GM06990 (cell line): ENCODE measurements around the gene SPOP.
A peak's percentile ranks its signal among the peaks of the same experiment; 100 is the strongest.

Experiments
- DNase-seq: peaks from one replicate; pipeline ENCODE4 v3.0.0-alpha.2; 2011; ENCODE audit not compliant: insufficient read length; ENCODE audit errors: extremely low read depth
- H3K27me3 ChIP-seq: replicated peaks from 2 replicates; pipeline ENCODE4 v1.6.0; 2011; ENCODE audit warnings: low read length; ENCODE audit not compliant: control insufficient read depth, insufficient read depth
- H3K36me3 ChIP-seq: 2 replicates; pipeline ENCODE4 v1.5.1; 2011; ENCODE audit warnings: low read length; ENCODE audit not compliant: control insufficient read depth, insufficient read depth
- H3K4me3 ChIP-seq: replicated peaks from 2 replicates; pipeline ENCODE4 v1.5.1; 2011; ENCODE audit warnings: low read depth, mild to moderate bottlenecking, control low read depth, low read length
- CTCF ChIP-seq: IDR thresholded peaks from 2 replicates; pipeline ENCODE4 v1.5.1; 2011; ENCODE audit warnings: low read length, control low read depth, mild to moderate bottlenecking, inconsistent platforms; ENCODE audit not compliant: insufficient read depth, poor library complexity, severe bottlenecking

Gene SPOP

GRCh38 chr17:49717371-49717861 is 39.5 kb upstream of the SPOP start:
- Histone ChIP-seq H3K36me3 (peaks cover 34% of the 10 kb centered on the region), H3K4me3 (no peak overlapping the region), H3K27me3 (no peaks in the 10 kb centered on the region)
- DNase-seq, result no peak
- no peak for TF ChIP-seq CTCF

DNA sequence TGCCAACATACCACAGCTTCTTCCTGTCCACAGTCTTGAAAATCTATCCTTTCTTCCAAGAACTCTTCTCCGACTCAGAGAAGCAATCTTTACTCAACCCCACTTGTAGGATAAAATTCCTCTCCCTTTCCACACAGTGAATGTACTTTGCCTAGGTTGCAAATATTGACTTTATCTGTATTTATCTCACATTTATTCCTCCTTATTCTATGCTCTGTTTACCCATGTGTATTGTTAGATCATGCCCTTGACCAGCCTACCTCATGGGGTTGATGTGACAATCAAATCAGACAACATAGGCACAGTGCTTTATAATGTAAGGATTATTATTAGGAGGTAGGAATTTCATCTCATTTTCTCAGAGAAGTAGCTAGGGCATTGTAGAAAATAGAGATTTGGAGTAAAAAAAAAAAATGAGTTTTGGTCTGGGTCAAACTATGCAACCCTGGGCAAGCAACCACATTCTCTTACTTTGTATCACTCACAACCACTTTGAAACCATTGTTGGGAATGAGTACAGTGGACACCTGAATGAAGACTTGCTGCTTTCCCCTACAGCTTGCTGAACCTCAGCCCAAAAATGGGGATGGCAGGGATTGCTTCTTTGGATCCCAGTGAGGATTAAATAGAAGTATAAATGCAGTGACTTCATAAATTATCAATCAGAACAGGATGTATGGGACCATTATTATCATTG is 38.9 kb upstream of the SPOP start:
- Histone ChIP-seq H3K4me3 (no peak overlapping the region), H3K36me3 (peaks cover 29% of the 10 kb centered on the region), H3K27me3 (no peaks in the 10 kb centered on the region)
- no peak for TF ChIP-seq CTCF
- no peak for DNase-seq

GRCh38 chr17:49715717-49716279 is 37.9 kb upstream of the SPOP start:
- peaks cover 32% of the 10 kb centered on the region for H3K36me3 ChIP-seq
- DNase-seq, result no peak
- no peak overlapping the region for H3K4me3 ChIP-seq
- H3K27me3 ChIP-seq, result no peaks in the 10 kb centered on the region
- no peak for TF ChIP-seq CTCF

GRCh38 chr17:49715216-49715615 is 37.3 kb upstream of the SPOP start:
- DNase-seq, result no peak
- no peak for TF ChIP-seq CTCF
- Histone ChIP-seq H3K4me3 (no peak overlapping the region), H3K36me3 (peaks cover 30% of the 10 kb centered on the region), H3K27me3 (no peaks in the 10 kb centered on the region)

DNA sequence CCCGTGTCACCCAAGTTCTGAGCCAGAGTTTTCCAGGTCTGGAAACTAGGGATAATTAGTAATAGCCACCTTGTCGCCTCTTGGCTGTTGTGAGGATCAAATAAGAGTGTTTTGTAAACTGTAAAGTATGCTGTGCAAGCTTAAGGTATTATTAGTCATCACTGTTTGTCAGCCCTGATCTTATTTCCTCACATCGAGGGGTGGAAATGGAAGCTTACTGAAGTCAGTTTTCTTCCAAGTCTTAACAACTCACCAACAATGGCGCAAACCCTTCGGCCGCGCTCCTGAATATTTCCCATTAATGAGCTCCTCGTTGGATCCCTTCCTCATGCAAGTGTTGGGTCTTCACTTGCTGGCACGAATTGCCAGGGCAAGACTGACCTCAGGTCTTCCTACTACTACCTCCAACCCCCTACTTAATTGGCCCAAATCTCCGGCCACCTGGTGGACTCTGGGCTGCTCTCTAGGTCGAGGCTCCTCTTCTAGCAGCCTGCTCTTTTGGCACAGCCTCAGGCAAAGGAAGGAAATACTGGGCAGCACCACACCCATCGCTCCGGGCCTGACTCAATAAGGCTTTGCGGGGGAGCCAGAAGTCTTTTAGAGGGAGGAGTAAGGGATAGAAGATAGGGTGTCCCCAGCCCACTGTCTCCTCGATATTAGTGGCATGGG is 30.8 kb upstream of the SPOP start:
- DNase-seq, result no peak
- no peaks in the 10 kb centered on the region for H3K27me3 ChIP-seq
- H3K36me3 ChIP-seq, result peaks cover 26% of the 10 kb centered on the region
- peak overlapping the region; percentile 40 for H3K4me3 ChIP-seq
- no peak for TF ChIP-seq CTCF
